WI38 (cell line): ENCODE data around the gene FANCD2OS.

Source experiments
- H3K4me3 ChIP-seq: 2 replicates; pipeline ENCODE4 v1.5.1; 2011; ENCODE audit warnings: low read depth, mild to moderate bottlenecking, control low read depth, low read length
- CTCF ChIP-seq: IDR thresholded peaks from 2 replicates; pipeline ENCODE4 v1.5.1; 2012; ENCODE audit warnings: low read depth, mild to moderate bottlenecking, control low read depth, low read length

Gene FANCD2OS

GRCh38 chr3:10121064-10121463 lies 13.0 kb upstream of the FANCD2OS start:
- no peak for TF ChIP-seq CTCF
- no peak overlapping the region for H3K4me3 ChIP-seq

- H3K4me3 ChIP-seq = no peak overlapping the region
- TF ChIP-seq CTCF = no peak
These were observed 11.3 kb upstream of the FANCD2OS start for GRCh38 chr3:10119376-10119775.

GRCh38 chr3:10116928-10117327 lies 8.9 kb upstream of the FANCD2OS start:
- H3K4me3 ChIP-seq = peak overlapping the region; percentile 99
- no peak for TF ChIP-seq CTCF

- peak overlapping the region; percentile 99 for H3K4me3 ChIP-seq
- TF ChIP-seq CTCF = no peak
These were observed 8.0 kb upstream of the FANCD2OS start for GRCh38 chr3:10116138-10116460.

GRCh38 chr3:10115326-10116137 lies 7.5 kb upstream of the FANCD2OS start, which contains the start of gene BRK1:
Gene BRK1 (plus strand): TSS chr3:10115675. CDS start chr3:10115702, 27 bp downstream.
- peak within 1 kb of the TSS; percentile 99 for H3K4me3 ChIP-seq
- no peak for TF ChIP-seq CTCF

GRCh38 chr3:10106919-10107318 lies 1.1 kb downstream of the FANCD2OS start:
- TF ChIP-seq CTCF = no peak
- H3K4me3 ChIP-seq = no peak overlapping the region

GRCh38 chr3:10099041-10099440 lies 9.0 kb downstream of the FANCD2OS start:
- H3K4me3 ChIP-seq = no peak overlapping the region
- no peak for TF ChIP-seq CTCF
